Body of pancreas (tissue), 4 donors: ENCODE measurements around the gene CACNG4.

Experiments
- POLR2A ChIP-seq, 3 donors: fragments of 450-650 bp; IDR thresholded peaks; one replicate each; pipeline ENCODE4 v1.6.1; 2016; ENCODE audit warnings: antibody characterized with exemption in 3 of 3, mild to moderate bottlenecking in 2 of 3
- TF ChIP-seq, protein P1 (sequence below), 7 experiments: fragments of 450-650 bp in 4 of 7; fragments of 200-600 bp in 3 of 7; sonication (generic) in 3 of 7; IDR thresholded peaks; one replicate each; pipeline ENCODE4 v1.5.1; 2016 to 2019; ENCODE audit warnings: antibody characterized with exemption in 7 of 7

DNA sequence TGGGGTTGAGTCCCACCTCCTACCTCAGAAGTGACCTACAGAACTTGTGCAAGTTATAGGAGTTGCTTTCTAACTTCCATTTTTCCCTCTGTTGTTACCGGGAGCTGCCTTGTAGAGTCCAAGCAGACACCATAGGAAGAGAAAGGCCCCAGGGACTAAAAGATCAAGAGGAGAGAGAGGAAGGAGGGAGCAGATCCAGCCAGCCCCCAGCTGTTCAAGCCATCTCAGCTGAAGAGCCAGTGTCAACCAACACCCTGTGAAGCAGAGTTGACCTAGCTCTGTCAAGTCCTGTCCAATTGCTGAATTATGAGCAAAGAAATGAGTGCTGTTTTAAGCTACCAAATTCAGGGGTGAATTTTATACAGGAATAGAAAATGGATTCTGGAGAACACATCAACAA lies 34.9 kb upstream of the CACNG4 start:
- TF ChIP-seq POLR2A (IDR thresholded peaks at IDR 0.05), result no peak
- TF ChIP-seq, protein P1, sequence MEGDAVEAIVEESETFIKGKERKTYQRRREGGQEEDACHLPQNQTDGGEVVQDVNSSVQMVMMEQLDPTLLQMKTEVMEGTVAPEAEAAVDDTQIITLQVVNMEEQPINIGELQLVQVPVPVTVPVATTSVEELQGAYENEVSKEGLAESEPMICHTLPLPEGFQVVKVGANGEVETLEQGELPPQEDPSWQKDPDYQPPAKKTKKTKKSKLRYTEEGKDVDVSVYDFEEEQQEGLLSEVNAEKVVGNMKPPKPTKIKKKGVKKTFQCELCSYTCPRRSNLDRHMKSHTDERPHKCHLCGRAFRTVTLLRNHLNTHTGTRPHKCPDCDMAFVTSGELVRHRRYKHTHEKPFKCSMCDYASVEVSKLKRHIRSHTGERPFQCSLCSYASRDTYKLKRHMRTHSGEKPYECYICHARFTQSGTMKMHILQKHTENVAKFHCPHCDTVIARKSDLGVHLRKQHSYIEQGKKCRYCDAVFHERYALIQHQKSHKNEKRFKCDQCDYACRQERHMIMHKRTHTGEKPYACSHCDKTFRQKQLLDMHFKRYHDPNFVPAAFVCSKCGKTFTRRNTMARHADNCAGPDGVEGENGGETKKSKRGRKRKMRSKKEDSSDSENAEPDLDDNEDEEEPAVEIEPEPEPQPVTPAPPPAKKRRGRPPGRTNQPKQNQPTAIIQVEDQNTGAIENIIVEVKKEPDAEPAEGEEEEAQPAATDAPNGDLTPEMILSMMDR (IDR thresholded peaks at IDR 0.05), result no peak
